ENCODE results near the gene HNRNPF.
"Not testable (repeated sequence)": the region's sequence is repeated elsewhere in the genome, so short reads cannot be mapped to it uniquely, and the experiment has no call there.

The HNRNPF gene

GRCh38 chr10:43398939-43399319 is 10.1 kb downstream of the HNRNPF start:
- DNase-seq (ENCODE audit: low read depth in 1 of 2, low spot score in 1 of 2), result no peak

- peak; percentile 57 to 75 for DNase-seq (ENCODE audit: low read depth in 1 of 2, low spot score in 1 of 2)
Measured at GRCh38 chr10:43396928-43397624, 11.9 kb downstream of the HNRNPF start.

GRCh38 chr10:43396061-43396927 is 12.7 kb downstream of the HNRNPF start:
- peak; percentile 51 to 64 for DNase-seq (ENCODE audit: low read depth in 1 of 2, low spot score in 1 of 2)

GRCh38 chr10:43395571-43396060 is 13.4 kb downstream of the HNRNPF start:
- no peak for DNase-seq (ENCODE audit: low read depth in 1 of 2, low spot score in 1 of 2)

GRCh38 chr10:43394868-43395267 is 14.1 kb downstream of the HNRNPF start:
- no peak for DNase-seq (ENCODE audit: low read depth in 1 of 2, low spot score in 1 of 2)

- no peak for DNase-seq (ENCODE audit: low read depth in 1 of 2, low spot score in 1 of 2)
Measured at GRCh38 chr10:43393606-43394360, 15.2 kb downstream of the HNRNPF start.

GRCh38 chr10:43393186-43393585 is 15.8 kb downstream of the HNRNPF start:
- DNase-seq (ENCODE audit: low read depth in 1 of 2, low spot score in 1 of 2), result not testable (repeated sequence)

GRCh38 chr10:43392748-43393147 is 16.2 kb downstream of the HNRNPF start:
- no peak for DNase-seq (ENCODE audit: low read depth in 1 of 2, low spot score in 1 of 2)

GRCh38 chr10:43391496-43391895 is 17.5 kb downstream of the HNRNPF start:
- DNase-seq (ENCODE audit: low read depth in 1 of 2, low spot score in 1 of 2), result no peak

- DNase-seq (ENCODE audit: low read depth in 1 of 2, low spot score in 1 of 2), result no peak
Measured at GRCh38 chr10:43390759-43391158, 18.2 kb downstream of the HNRNPF start.

- no peak for DNase-seq (ENCODE audit: low read depth in 1 of 2, low spot score in 1 of 2)
Measured at GRCh38 chr10:43390333-43390732, 18.7 kb downstream of the HNRNPF start.

- no peak for DNase-seq (ENCODE audit: low read depth in 1 of 2, low spot score in 1 of 2)
Measured at GRCh38 chr10:43389867-43390266, 19.1 kb downstream of the HNRNPF start.

GRCh38 chr10:43387678-43388032 is 21.3 kb downstream of the HNRNPF start:
- no peak for DNase-seq (ENCODE audit: low read depth in 1 of 2, low spot score in 1 of 2)

GRCh38 chr10:43386981-43387677 is 21.9 kb downstream of the HNRNPF start:
- no peak for DNase-seq (ENCODE audit: low read depth in 1 of 2, low spot score in 1 of 2)

GRCh38 chr10:43386549-43386948 is 22.4 kb downstream of the HNRNPF start:
- DNase-seq (ENCODE audit: low read depth in 1 of 2, low spot score in 1 of 2), result no peak

GRCh38 chr10:43385412-43386004 is 23.5 kb downstream of the HNRNPF start:
- no peak for DNase-seq (ENCODE audit: low read depth in 1 of 2, low spot score in 1 of 2)

GRCh38 chr10:43384252-43385221 is 24.4 kb downstream of the HNRNPF start:
- no peak for DNase-seq (ENCODE audit: low read depth in 1 of 2, low spot score in 1 of 2)

GRCh38 chr10:43383204-43383971 is 25.6 kb downstream of the HNRNPF start:
- DNase-seq (ENCODE audit: low read depth in 1 of 2, low spot score in 1 of 2), result no peak
